Anterior cingulate cortex (tissue), 58 donors: ENCODE data around the gene KRT81.
"Not testable (repeated sequence)": the region's sequence is repeated elsewhere in the genome, so short reads cannot be mapped to it uniquely, and the experiment has no call there.

Experiments used
- DNase-seq, 58 donors: peaks; one replicate each; lab custom pipeline; 2025; lab: John Stamatoyannopoulos, UW

The KRT81 gene

GRCh38 chr12:52278575-52279421 lies 12.5 kb downstream of the KRT81 start:
- peak in 55 of 58 donors; percentile 11 to 82 (median 56) for DNase-seq

DNA sequence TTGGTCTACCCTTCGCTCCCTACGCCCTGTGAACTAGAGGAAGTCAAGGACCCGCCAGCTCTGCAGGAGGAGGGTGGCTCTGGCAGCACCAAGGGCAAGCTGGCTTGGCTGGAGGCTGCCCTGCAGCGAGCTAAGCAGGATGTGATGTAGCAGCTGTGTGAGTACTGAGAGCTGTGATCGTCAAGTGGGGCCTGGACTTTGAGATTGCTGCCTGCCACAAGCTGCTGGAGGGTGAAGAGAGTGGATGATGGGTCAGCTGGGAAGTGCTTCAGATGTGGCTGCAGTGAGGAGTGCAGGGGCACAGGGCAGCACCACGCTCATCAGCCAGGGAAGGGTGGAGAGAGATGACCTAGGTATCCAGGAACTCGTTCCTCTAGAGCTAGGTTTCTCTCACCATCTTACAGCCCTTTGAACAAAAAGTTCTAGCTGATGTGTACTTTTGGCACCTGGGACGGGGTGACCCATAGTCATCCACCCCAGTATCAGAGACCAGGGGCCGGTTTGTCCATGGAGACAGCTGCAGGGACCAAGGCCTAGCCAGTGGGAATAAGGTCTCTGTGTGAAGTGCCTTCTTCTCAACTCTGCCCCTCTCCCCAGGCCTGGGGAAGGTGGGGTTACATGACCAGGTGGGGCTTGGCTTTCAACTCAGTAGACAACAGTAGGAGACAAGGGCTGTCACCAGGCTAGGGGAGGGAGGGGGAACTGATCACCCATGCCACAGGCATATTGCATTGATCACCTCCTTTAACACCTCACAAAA lies 13.7 kb downstream of the KRT81 start:
- DNase-seq: no peak

GRCh38 chr12:52275686-52276085 lies 15.6 kb downstream of the KRT81 start:
- DNase-seq: no peak

DNA sequence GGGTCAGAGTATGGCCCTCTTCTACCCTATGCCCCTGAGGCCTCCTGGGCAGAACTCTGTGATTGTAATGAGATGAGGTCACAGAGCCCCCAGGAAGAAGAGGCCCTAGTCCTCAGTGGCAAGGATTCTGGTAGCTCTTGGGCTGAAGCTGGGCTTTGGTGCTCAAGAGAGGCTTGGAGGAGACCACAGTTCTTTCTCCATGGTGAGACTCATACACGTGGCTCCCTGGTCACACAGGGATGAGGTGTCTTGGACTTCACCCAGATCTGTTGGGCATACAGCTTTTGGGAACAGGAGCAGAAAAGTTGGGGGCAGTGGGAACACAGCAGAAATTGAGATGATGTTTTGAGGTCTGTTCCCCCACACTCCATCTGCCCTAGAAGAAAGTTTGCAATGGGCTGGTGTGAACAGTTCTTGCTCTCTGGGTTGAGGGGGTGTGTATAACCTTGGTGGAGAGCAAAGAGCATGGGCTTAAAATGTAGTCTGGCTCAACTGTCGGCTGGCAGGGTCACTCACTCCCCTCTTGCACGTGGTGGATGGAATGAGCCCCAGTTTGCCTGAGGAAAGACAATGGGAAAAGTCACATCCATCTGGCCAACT lies 16.7 kb downstream of the KRT81 start, which contains the start of gene KRT86:
Gene KRT86, plus strand, starts transcription at position 125 of the 600 bp plus-strand sequence. CDS start 27,272 bp downstream, outside the sequence.
- no peak for DNase-seq

GRCh38 chr12:52271158-52271557 lies 20.2 kb downstream of the KRT81 start:
- no peak for DNase-seq

- DNase-seq: no peak
Measured at GRCh38 chr12:52270541-52271070, 20.7 kb downstream of the KRT81 start.

DNA sequence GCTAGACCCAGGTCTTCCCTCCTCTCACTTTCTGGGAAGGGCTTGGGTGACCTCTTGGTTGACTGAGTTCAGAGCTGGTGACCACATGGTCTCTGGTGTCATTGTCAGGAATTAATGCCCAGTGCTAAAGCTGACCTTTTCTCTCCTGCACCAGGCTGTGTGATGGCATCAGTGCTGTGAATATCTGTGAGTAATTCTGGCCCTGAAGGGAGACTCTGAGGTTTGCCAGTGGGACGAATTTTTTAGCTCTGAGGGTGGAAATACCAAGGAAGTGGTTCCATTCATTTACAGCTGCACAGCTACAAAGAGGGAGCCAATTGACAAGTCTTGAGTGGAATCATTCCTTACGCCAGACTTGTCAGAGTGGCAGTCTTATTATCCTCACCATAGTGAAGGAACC lies 23.1 kb downstream of the KRT81 start:
- no peak for DNase-seq

GRCh38 chr12:52267699-52268098 lies 23.6 kb downstream of the KRT81 start:
- peak in 3 of 58 donors; percentile 21 to 48 (median 41) for DNase-seq

DNA sequence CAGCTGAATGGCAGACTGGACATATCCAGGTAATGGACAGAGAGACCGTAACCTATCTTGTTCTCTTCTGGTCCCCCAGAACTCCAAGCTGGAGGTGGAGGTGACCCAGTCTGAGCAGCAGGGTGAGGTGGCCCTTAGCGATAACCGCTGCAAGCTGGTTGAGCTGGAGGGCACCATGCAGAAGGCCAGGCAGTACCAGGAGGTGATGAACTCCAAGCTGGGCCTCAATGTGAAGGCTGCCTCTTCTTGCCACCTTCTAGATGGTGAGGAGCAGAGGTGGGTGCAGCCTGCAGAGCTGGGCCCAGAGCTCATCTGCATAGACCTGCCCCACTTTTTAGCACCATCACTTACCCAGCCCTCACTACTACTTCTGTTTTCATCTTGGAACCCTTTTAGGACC lies 24.1 kb downstream of the KRT81 start:
- no peak for DNase-seq

DNA sequence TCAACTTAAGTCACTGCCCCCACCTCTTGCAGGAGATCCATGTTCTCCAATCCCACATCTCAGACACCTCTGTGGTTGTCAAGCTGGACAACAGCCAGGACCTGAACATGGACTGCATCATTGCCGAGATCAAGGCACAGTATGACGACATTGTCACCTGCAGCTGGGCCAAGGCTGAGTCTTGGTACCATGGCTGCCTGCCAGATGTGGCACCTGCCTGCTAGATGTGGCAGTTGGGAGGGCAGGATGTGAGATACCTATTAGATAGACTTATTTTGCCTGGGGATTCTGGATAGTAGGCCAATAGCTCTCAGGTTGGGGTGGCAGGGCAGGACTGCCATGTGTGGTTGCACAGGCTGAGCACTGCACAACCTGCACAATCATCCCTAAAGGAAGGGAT lies 24.8 kb downstream of the KRT81 start:
- DNase-seq: no peak

GRCh38 chr12:52264435-52264825 lies 26.9 kb downstream of the KRT81 start:
- peak in 8 of 58 donors; percentile 14 to 48 (median 30) for DNase-seq

- no peak for DNase-seq
Measured at GRCh38 chr12:52263761-52264434, 27.4 kb downstream of the KRT81 start.

- DNase-seq: no peak
Measured at GRCh38 chr12:52262286-52262685, 29.0 kb downstream of the KRT81 start.

GRCh38 chr12:52261208-52261484 lies 30.2 kb downstream of the KRT81 start:
- DNase-seq: no peak

DNA sequence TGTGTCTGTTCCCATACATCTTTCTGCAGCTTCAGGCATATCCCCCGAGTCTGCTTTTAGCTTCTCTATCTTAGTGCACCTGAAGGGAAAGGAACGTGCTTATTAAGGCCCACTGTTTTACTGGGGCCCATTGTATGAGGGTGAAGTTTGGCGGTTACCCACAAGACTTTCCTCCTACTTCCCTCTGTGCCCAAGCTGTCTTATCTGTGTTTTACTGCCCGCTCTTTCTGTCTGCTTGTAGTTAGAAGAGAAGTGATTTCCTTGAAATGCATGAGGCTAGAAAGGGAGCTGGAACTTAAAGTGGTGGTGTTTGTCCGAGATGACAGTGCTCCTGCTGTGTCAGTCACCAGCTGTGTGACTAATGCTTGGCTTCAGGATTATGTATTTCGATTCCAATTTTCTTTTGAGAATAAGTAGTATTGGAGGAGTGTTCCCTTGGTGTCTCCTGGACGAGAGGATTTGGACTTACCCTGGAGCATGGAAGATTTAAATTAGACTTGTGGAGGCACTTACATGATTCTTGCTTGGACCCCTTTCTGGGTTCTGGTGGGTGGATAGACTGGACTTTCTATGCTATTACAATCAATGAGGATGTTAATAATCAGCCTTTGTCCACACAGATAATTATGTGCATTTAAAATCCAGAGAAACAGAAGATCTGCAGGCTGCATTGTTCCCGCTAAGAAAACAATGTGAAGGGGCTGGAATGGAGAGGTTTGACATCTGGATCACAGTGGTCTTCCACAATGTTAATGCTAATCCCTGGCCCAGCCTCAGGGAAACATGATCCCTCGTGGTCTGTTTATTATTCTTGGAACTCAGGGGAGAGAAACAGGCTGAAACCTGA lies 30.8 kb downstream of the KRT81 start:
- DNase-seq: peak in 3 of 58 donors; percentile 17 to 31 (median 30)

DNA sequence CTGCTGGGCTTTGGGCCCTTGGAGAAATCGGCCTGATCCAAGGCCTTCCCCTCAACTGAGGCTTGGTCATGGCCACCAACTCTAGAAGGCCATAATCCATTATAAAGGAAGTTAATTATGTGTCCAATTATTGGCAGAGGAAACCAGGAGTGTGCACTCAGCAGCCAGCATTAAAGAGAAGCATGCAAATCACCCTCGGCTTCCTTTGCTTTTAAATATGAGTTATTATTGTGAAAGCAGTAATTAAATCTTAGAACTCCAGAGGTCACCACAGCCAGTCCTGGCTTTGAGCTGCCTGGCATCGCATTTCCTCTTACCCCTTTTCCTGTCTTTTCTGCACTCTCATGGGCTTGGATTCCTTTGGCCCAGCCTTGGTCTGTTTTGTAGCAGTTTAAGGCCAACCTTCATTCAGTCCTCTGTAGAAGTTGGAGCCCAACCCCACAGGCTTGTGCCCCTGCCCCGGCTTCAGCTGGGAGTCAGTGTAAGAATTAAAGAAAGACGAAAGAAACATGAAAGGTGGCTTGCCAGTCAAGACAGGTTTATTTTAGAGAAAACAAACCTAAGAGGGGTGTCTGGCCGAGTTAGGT lies 31.6 kb downstream of the KRT81 start:
- DNase-seq: peak in 1 of 58 donors; percentile 20

GRCh38 chr12:52258335-52258901 lies 32.9 kb downstream of the KRT81 start:
- DNase-seq: no peak

GRCh38 chr12:52257922-52258321 lies 33.4 kb downstream of the KRT81 start:
- DNase-seq: not testable (repeated sequence)

GRCh38 chr12:52257074-52257551 lies 34.2 kb downstream of the KRT81 start:
- no peak for DNase-seq
